ENCODE results near the gene PCGF3. TPM values are rescaled to one million over a fixed set of nuclear protein-coding genes. Genes with fewer than 3 reads are reported as not detected.

The PCGF3 gene
- total RNA-seq, 3 donors from 2014 or later: 60.6 to 71.7 (median 69.4) TPM

- H3K4me1 ChIP-seq: peaks cover 0 to 3% of the 10 kb centered on the region in 2 donors
- no peak overlapping the region for H3K27ac ChIP-seq
- no peaks in the 10 kb centered on the region for H3K36me3 ChIP-seq
- H3K27me3 ChIP-seq: no peaks in the 10 kb centered on the region
- H3K9me3 ChIP-seq: no peaks in the 10 kb centered on the region
- no peak for DNase-seq (ENCODE audit: low spot score in 2 of 2)
- H3K4me3 ChIP-seq: no peak overlapping the region
- intact Hi-C loops (cut with DNase I; ENCODE audit: low total_unique reads): no loop called here
- TF ChIP-seq POLR2A (IDR thresholded peaks at IDR 0.05): no peak
- no peak for TF ChIP-seq CTCF (IDR thresholded peaks at IDR 0.05)
- TF ChIP-seq POLR2AphosphoS5 (IDR thresholded peaks at IDR 0.05): no peak
Measured at GRCh38 chr4:769511-769910, 63.9 kb downstream of the PCGF3 start.

- Histone ChIP-seq H3K27ac (no peak overlapping the region), H3K9me3 (no peaks in the 10 kb centered on the region), H3K4me3 (no peak overlapping the region), H3K36me3 (no peaks in the 10 kb centered on the region), H3K27me3 (no peaks in the 10 kb centered on the region), H3K4me1 (peaks cover 0 to 3% of the 10 kb centered on the region in 2 donors)
- no peak for TF ChIP-seq CTCF (IDR thresholded peaks at IDR 0.05)
- no peak for TF ChIP-seq POLR2A (IDR thresholded peaks at IDR 0.05)
- no peak for TF ChIP-seq POLR2AphosphoS5 (IDR thresholded peaks at IDR 0.05)
- intact Hi-C loops (cut with DNase I; ENCODE audit: low total_unique reads): no loop called here
- DNase-seq (ENCODE audit: low spot score in 2 of 2): no peak
Measured at GRCh38 chr4:770022-770421, 64.4 kb downstream of the PCGF3 start.

GRCh38 chr4:771464-771863 lies 65.8 kb downstream of the PCGF3 start:
- no peak overlapping the region for H3K4me3 ChIP-seq
- DNase-seq (ENCODE audit: low spot score in 2 of 2): no peak
- no peaks in the 10 kb centered on the region for H3K27me3 ChIP-seq
- intact Hi-C loops (cut with DNase I; ENCODE audit: low total_unique reads): no loop called here
- peak overlapping the region; percentile 54 to 56 for H3K27ac ChIP-seq
- peaks cover 0 to 3% of the 10 kb centered on the region in 2 donors for H3K4me1 ChIP-seq
- H3K36me3 ChIP-seq: no peaks in the 10 kb centered on the region
- TF ChIP-seq POLR2AphosphoS5 (IDR thresholded peaks at IDR 0.05): no peak
- TF ChIP-seq POLR2A (IDR thresholded peaks at IDR 0.05): no peak
- no peak for TF ChIP-seq CTCF (IDR thresholded peaks at IDR 0.05)
- H3K9me3 ChIP-seq: no peaks in the 10 kb centered on the region

- TF ChIP-seq POLR2AphosphoS5 (IDR thresholded peaks at IDR 0.05) (no peak), POLR2A (IDR thresholded peaks at IDR 0.05) (no peak), CTCF (IDR thresholded peaks at IDR 0.05) (no peak)
- Histone ChIP-seq H3K36me3 (no peaks in the 10 kb centered on the region), H3K27me3 (no peaks in the 10 kb centered on the region), H3K4me1 (peaks cover 0 to 3% of the 10 kb centered on the region in 2 donors), H3K4me3 (no peak overlapping the region), H3K9me3 (no peaks in the 10 kb centered on the region), H3K27ac (peak overlapping the region; percentile 54 to 66)
- DNase-seq (ENCODE audit: low spot score in 2 of 2): no peak
- intact Hi-C loops (cut with DNase I; ENCODE audit: low total_unique reads): no loop called here
Measured at GRCh38 chr4:772118-772517, 66.5 kb downstream of the PCGF3 start.

- Histone ChIP-seq H3K4me1 (peaks cover 0 to 3% of the 10 kb centered on the region in 2 donors), H3K4me3 (peak overlapping the region in 1 of 3 donors; percentile 21), H3K27ac (peak overlapping the region; percentile 54 to 66), H3K36me3 (no peaks in the 10 kb centered on the region), H3K9me3 (no peaks in the 10 kb centered on the region), H3K27me3 (no peaks in the 10 kb centered on the region)
- intact Hi-C loops (cut with DNase I; ENCODE audit: low total_unique reads): no loop called here
- DNase-seq (ENCODE audit: low spot score in 2 of 2): no peak
- TF ChIP-seq CTCF (IDR thresholded peaks at IDR 0.05) (no peak), POLR2A (IDR thresholded peaks at IDR 0.05) (no peak), POLR2AphosphoS5 (IDR thresholded peaks at IDR 0.05) (no peak)
Measured at GRCh38 chr4:772776-773175, 67.1 kb downstream of the PCGF3 start.
